NCI-H1417 (cell line): Measurements from ENCODE around the gene TM9SF3.
A peak's percentile ranks its signal among the peaks of the same experiment; 100 is the strongest.

Source experiments
- DNase-seq, 3 experiments: peaks; one replicate each; lab custom pipeline; 2025; lab: John Stamatoyannopoulos, UW

The TM9SF3 gene

GRCh38 chr10:96470116-96470743, 116.6 kb downstream of the TM9SF3 start:
- peak; percentile 3 to 27 (median 3) for DNase-seq

GRCh38 chr10:96468845-96469244, 118.0 kb downstream of the TM9SF3 start:
- no peak for DNase-seq
